ENCODE measurements around the gene CYSRT1. TPM values are rescaled to one million over a fixed set of nuclear protein-coding genes. Genes with fewer than 3 reads are reported as not detected.

CYSRT1 gene
- total RNA-seq, 1 donor from 2014 or later: 1.9 TPM

- peaks cover 9% of the 10 kb centered on the region for H3K4me1 Mint-ChIP-seq
- DNase-seq (ENCODE audit: low spot score in 2 of 2, unreplicated experiment in 2 of 2): peak; percentile 91 to 93
- H3K36me3 Mint-ChIP-seq: no peaks in the 10 kb centered on the region
- TF ChIP-seq CTCF (IDR thresholded peaks at IDR 0.05; ENCODE audit: unreplicated experiment): no peak
- peak overlapping the region; percentile 82 for H3K4me3 Mint-ChIP-seq
- H3K9me3 Mint-ChIP-seq: no peaks in the 10 kb centered on the region
- H3K27ac Mint-ChIP-seq: peak overlapping the region; percentile 86
- peaks cover 4% of the 10 kb centered on the region for H3K27me3 Mint-ChIP-seq (ENCODE audit: low read depth)
Observed at GRCh38 chr9:137223078-137223970, 1.6 kb upstream of the CYSRT1 start.

- Mint-ChIP-seq H3K4me3 (peak overlapping the region; percentile 22), H3K27me3 (ENCODE audit: low read depth) (peaks cover 4% of the 10 kb centered on the region), H3K4me1 (peaks cover 9% of the 10 kb centered on the region), H3K27ac (no peak overlapping the region), H3K9me3 (no peaks in the 10 kb centered on the region), H3K36me3 (no peaks in the 10 kb centered on the region)
- no peak for TF ChIP-seq CTCF (IDR thresholded peaks at IDR 0.05; ENCODE audit: unreplicated experiment)
- no peak for DNase-seq (ENCODE audit: low spot score in 2 of 2, unreplicated experiment in 2 of 2)
Observed at GRCh38 chr9:137225699-137226331, 841 bp downstream of the CYSRT1 start.

- Mint-ChIP-seq H3K4me1 (peaks cover 9% of the 10 kb centered on the region), H3K27ac (no peak overlapping the region), H3K36me3 (no peaks in the 10 kb centered on the region), H3K27me3 (ENCODE audit: low read depth) (peaks cover 4% of the 10 kb centered on the region), H3K4me3 (peak overlapping the region; percentile 8), H3K9me3 (no peaks in the 10 kb centered on the region)
- no peak for TF ChIP-seq CTCF (IDR thresholded peaks at IDR 0.05; ENCODE audit: unreplicated experiment)
- DNase-seq (ENCODE audit: low spot score in 2 of 2, unreplicated experiment in 2 of 2): no peak
Observed at GRCh38 chr9:137226338-137227053, 1.5 kb downstream of the CYSRT1 start.

- Mint-ChIP-seq H3K36me3 (no peaks in the 10 kb centered on the region), H3K9me3 (no peaks in the 10 kb centered on the region), H3K27ac (peak within 1 kb of the TSS; percentile 90), H3K4me3 (peak within 1 kb of the TSS; percentile 33), H3K4me1 (peaks cover 9% of the 10 kb centered on the region), H3K27me3 (ENCODE audit: low read depth) (peaks cover 4% of the 10 kb centered on the region)
- DNase-seq (ENCODE audit: low spot score in 2 of 2, unreplicated experiment in 2 of 2): peak; percentile 69 to 87
- TF ChIP-seq CTCF (IDR thresholded peaks at IDR 0.05; ENCODE audit: unreplicated experiment): peak; percentile 87
Observed at GRCh38 chr9:137227054-137227852, 2.3 kb downstream of the CYSRT1 start, which contains the start of gene RNF224. Gene RNF224 (plus strand): TSS chr9:137227502. CDS start chr9:137228336, 834 bp downstream.
